HG03060 (cell line): ENCODE data around the gene FLRT2.

ENCODE experiments used
- ATAC-seq: cut with Tn5 transposase; IDR thresholded peaks from one replicate; pipeline ENCODE4 v1.9.1; 2021; ENCODE audit warnings: low read depth, moderate number of reproducible peaks; ENCODE audit not compliant: unreplicated experiment

Gene FLRT2

GRCh38 chr14:85556267-85556666 lies 26.3 kb downstream of the FLRT2 start:
- ATAC-seq = no peak

GRCh38 chr14:85558505-85558904 lies 28.6 kb downstream of the FLRT2 start:
- ATAC-seq = no peak

- no peak for ATAC-seq
Observed at GRCh38 chr14:85562630-85563029, 32.7 kb downstream of the FLRT2 start.

DNA sequence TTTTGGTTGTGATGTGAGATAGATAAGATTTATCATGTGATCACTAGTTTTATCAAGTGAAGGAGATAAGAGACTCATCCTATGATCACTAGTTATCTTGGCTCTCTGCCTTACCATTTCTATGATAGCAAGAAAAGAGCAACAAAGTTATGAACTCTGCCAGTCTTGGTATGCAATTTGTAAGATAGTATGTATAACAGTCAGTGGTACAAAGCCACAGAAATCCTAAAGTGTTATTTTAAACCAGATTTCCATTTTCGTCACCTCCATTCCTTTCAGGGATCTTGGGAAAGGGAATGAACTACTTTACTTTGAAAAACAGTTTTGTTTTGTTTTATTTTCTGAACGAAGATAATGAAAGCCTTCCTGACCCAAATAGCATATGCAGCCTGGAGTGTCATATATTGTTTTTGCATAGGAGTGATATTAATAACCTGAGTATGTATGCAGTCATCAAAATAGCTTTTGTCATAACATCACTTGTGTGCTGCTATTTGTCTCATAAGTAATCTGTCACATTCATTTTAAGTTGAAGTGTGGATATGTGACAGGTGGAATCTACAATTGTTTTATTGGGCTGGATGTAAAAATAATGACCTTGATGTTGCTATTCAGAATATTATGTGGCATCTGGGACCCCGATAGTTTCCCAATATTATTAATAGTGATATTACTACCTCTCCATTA lies 35.0 kb downstream of the FLRT2 start:
- ATAC-seq = no peak

GRCh38 chr14:85565862-85566296 lies 35.9 kb downstream of the FLRT2 start:
- no peak for ATAC-seq

GRCh38 chr14:85566603-85567002 lies 36.7 kb downstream of the FLRT2 start:
- ATAC-seq = no peak

- no peak for ATAC-seq
Observed at GRCh38 chr14:85572011-85572410, 42.1 kb downstream of the FLRT2 start.

DNA sequence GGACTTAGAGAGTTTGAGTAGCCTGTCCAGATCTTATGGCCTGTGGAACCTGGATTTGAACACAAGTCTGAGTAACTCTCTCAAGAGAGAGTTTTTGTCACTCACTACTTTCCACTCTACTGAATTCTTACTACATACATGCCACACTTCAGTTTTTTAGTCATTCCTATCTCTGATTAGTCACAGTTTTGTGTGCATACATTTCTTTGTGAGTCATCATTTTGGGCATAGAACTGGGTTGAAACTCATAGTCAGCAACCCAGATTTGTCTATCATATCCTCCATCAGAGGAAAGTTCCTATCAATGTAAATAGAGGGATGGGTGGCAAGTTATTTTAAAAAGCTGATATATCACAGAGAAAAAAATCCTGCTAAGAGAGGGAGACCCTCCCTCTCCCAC lies 42.9 kb downstream of the FLRT2 start:
- ATAC-seq = no peak

GRCh38 chr14:85573406-85573805 lies 43.5 kb downstream of the FLRT2 start:
- no peak for ATAC-seq

GRCh38 chr14:85574853-85575616 lies 45.1 kb downstream of the FLRT2 start:
- ATAC-seq = no peak

GRCh38 chr14:85575617-85575898 lies 45.6 kb downstream of the FLRT2 start:
- no peak for ATAC-seq

DNA sequence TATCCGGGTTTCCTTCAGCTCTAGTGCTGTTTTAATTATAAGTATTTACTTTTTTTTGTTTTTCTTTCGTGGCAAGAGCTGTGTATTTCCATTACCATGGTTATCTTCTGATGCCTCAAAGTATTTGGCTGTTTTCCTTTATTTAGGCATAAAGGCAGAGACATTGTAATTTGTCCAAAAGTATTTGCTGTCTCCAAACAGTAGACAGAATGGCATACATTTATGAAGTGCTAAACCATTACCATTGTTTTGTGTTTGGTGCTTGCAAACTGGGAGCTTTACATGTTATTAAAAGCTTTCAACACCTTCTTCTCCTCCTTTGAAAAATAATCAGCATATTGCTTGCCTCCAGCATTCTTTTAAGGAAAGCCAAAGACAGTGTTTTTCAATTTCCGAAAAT lies 46.3 kb downstream of the FLRT2 start:
- no peak for ATAC-seq

DNA sequence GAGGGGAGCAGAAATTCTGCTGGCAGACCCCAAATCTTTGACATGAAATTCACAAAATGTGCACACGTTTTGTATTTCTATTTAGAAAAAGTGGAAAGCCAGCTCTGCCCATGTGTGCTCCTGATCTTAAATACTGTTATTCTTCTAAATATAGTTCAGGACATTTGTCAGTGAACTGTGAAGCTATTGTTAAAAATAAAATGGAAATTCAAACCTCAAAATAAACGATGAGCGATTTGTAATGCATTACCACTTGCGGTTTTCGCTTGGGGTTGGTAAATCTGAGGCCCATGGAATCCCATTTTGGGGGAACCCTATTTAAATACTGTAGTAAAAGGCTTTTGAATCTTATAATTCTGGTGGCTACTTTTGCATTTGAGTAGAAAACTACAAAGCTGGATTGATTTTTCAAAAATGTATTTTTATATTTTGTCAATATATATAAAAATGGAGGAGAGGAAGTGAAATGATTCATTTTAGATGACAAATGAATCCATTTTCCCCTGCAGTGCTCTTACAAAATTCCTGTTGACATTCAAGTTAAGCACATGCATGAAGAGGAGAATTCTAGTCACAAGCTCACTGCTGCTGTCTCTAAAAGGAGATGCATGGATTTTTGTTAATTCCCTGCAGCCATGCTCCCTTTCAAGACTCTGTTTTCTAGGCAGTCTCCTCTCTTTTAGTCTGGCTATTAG lies 47.1 kb downstream of the FLRT2 start:
- no peak for ATAC-seq

- ATAC-seq = no peak
Observed at GRCh38 chr14:85577543-85578114, 47.7 kb downstream of the FLRT2 start.

DNA sequence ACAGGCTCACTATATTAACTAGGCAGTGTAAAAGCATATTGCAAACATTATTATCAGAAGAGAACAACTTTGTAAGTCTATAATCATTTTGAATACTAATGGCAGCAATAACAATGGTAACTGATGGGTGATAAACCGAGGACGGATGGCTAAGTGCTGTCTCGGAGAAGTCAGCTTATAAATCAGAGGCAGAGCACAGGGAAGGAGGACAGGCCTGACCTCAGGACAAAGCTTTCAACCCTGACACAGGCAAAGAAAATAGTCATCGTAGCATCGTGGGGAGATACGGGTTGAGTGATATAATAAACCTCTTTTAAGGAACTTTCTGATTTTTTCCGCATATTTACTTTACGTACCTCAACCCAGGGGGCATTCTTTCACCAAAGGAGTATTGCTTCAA lies 48.4 kb downstream of the FLRT2 start:
- no peak for ATAC-seq

DNA sequence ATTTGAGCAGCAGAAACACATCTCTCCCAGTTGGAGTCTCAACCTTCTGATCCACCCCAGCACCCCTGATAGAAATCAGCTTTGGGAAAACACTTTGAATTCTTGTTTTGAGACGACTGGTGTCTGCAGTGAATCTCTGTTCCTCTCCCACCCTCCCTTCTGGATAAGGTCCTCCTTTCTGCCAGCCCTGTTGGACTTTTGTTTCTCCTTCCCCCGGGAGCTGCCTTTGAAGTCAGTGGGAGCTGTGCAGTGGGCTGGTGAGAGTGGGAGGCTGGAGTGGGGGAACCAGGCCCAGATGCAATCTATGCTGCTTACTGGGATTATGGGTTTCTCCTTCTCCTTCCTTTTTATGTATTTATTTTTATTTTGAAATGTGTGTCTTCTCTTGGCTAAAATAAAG lies 49.0 kb downstream of the FLRT2 start:
- no peak for ATAC-seq

- no peak for ATAC-seq
Observed at GRCh38 chr14:85579942-85580341, 50.0 kb downstream of the FLRT2 start.

- ATAC-seq = no peak
Observed at GRCh38 chr14:85580536-85581140, 50.7 kb downstream of the FLRT2 start.

DNA sequence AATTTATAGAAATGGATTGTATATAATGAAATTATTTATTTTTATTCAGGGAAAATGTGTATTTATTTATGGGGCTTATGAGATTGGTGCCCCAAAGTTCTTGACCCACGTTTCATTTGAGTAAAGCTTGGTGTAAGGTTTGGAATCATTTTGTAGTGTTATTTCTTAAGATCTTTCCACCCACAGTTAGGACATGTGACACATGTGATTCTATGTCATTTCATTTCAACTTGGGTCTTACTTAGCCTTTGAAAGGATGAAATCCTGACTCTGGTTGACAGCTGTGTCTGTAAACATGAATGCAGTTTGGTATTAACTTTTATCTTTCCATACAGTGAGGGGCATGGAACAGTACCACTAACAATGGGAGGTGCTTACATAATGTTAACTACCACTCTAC lies 51.7 kb downstream of the FLRT2 start:
- no peak for ATAC-seq

GRCh38 chr14:85583380-85583779 lies 53.4 kb downstream of the FLRT2 start:
- no peak for ATAC-seq

GRCh38 chr14:85584481-85584880 lies 54.5 kb downstream of the FLRT2 start:
- ATAC-seq = no peak
